Lung microvascular endothelial cell (primary cell): Measurements from ENCODE around the gene KLC4. TPM values are rescaled to one million over a fixed set of nuclear protein-coding genes. Genes with fewer than 3 reads are reported as not detected.
"Not testable (repeated sequence)": the region's sequence is repeated elsewhere in the genome, so short reads cannot be mapped to it uniquely, and the experiment has no call there.

Experiments
- DNase-seq, 2 donors: peaks; one replicate each; pipeline versions ENCODE4 v3.0.0 to v3.0.0-alpha.2; 2010; ENCODE audit warnings: low read depth in 2 of 2
- total RNA-seq: library from RNA; depleted of rRNA; stranded (reverse); fragments of >200 nt; gene quantifications from 2 replicates; pipeline ENCODE4 v1.2.1, GENCODE V29; 2014

The KLC4 gene
- total RNA-seq, 1 donor from 2014 or later: 19.2 TPM

- no peak for DNase-seq
These were observed 32.1 kb downstream of the KLC4 start for GRCh38 chr6:43091436-43091991.

DNA sequence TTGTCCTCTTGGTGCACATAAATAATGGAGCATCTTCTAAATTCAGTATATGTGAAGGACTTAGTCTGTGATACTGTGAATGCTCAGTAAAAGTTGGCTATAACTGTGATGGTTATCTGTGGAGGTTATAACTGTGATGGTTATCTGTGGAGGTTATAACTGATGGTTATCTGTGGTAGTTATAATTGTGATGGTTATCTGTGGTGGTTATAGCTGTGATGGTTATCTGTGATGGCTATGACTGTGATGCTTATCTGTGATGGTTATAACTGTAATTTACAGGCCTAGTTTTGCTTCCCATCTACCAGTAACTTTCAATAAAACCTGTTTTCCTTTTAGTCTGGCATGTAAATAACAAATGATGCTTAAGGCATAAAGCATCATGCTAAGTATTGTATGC is 33.2 kb downstream of the KLC4 start:
- DNase-seq: no peak

- peak in 1 of 2 donors; percentile 12 for DNase-seq
These were observed 34.2 kb downstream of the KLC4 start for GRCh38 chr6:43093436-43094289.

DNA sequence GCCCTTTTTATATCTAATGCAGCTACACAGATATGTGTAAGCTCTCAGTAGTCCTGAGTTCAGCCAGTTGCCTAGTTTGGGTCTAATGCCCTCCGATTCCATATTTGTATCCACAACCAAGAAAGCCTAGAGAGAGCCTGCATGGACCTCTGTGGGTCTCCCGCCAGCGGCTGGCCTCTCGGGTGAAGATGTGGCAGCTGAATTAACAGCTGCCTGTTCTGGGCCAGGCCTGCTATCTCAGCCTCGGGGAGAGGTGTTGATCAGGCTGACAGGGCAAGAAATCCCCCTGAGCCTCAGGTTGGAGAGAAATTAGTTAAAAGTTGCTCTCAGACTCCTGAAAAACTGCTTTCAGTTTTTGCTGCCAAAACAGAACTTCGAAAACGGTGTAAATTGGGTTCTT is 36.5 kb downstream of the KLC4 start:
- no peak for DNase-seq

GRCh38 chr6:43096451-43097097 is 37.1 kb downstream of the KLC4 start:
- peak in 1 of 2 donors; percentile 45 for DNase-seq

GRCh38 chr6:43097098-43097489 is 37.7 kb downstream of the KLC4 start:
- no peak for DNase-seq

DNA sequence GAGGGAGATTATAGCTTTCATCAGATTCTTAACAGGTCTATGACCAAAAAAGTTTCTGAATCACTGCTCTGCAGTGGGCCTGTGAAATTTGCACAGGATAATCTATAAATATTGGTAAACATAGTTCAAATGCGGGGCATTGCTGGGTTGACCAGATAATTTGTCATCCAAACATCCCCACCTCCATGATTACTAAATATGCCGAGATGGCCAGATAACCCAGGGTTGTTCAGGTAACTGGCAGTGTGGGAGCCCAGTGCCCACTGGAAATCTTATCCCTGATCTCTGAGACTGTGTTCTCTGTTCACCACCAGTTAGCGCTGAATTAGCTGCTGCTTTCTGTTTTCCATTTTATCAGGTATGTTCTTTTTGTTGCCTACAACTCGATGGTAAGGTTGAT is 38.1 kb downstream of the KLC4 start:
- DNase-seq: no peak

DNA sequence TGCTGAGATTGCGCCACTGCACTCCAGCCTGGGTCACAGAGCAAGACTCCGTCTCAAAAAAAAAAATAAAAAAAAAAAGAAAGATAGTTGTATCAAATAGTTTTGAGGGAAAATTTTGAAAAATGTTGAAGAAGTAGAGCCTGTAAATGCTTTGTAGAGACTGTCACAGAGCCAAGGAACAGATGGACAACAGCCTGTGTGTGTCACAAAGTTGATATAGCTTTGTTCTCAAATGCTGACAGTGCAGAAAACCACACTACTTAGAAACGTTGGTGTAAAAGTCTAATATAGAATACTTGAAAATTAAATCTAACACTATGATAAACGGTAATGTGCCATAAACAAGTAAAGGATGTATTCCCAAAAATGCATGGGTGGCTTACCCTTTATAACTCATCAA is 42.1 kb downstream of the KLC4 start:
- no peak for DNase-seq

DNA sequence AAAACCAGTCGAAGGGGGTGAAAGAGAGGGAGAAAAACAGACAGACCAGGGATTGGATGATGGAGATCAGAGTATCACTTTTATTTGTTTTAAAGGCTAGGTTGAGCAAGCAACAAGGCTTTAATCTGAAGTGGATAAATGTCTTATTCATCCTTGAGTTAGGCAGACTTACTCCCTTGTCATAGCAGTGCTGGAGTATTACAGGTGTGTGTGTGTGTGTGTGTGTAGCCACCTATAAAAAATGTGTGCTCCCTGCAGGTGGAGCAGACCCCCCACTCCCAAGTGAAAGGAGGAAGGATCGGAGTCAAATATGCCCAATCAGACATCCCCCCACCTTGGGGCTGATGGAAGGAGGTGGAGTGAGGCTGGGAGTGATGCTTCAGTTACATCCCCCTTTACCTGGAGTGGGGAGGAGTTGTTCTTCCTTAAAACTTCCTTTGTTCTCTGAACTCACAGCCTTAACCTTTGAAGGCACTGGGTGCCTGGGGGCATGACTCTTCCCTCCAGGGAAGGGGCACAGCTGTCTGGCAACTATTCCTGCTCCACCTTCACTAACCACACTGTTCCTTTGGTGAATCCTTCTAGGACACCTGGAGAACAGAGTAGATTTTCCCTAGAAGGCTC is 43.9 kb downstream of the KLC4 start:
- DNase-seq: no peak

DNA sequence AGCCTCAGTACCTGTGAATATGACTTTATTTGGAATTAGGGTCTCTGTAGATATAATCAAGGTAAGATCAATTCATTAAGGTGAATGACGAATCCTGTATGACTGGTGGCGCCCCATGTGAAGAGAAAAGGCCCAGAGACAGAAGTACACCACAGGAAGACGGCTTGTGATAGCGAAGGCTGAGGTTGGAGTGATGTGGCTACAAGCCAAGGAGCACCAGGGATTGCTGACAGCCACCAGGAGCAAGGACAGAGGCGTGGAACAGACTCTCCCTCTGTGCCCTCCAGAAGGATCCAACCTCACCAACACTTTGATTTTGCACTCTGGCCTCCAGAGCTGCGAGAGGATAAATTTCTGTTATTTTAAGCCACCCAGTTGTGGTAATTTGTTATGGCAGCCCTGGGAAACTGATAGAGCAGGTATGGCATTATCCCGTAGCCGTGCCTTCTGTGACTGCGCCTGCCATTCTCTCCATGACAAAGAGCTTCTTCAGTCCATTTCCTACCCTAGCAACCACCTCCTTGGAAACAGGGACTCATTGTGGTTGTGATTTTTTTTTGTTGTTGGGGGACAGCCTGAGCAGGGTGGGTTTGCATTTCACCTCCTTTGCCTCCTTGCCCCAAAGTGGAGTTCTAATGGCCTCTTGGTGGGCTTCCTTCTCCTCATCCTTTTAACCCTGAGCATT is 46.2 kb downstream of the KLC4 start:
- no peak for DNase-seq

- DNase-seq: no peak
These were observed 48.1 kb downstream of the KLC4 start for GRCh38 chr6:43107344-43108062.

- no peak for DNase-seq
These were observed 54.2 kb downstream of the KLC4 start for GRCh38 chr6:43113431-43114260.

DNA sequence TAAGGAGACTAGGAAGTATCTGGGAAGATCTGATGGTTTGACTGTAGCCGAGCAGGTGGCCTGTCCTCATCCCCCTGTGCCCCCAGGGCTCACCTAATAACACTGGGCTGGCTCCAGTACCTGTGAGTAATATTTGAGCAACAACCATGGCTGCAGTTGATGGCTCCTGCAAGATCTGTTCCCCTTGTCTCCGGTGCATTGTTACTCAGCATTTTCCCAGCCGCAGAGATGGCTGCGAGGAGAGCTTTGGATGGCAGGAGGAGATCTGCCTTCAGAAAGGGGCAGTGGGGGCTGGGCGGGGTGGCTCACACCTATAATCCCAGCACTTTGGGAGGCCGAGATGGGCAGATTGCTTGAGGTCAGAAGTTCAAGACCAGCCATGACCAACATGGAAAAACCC is 55.9 kb downstream of the KLC4 start:
- DNase-seq: no peak

GRCh38 chr6:43117466-43117865 is 58.0 kb downstream of the KLC4 start:
- not testable (repeated sequence) for DNase-seq

- DNase-seq: no peak
These were observed 60.1 kb downstream of the KLC4 start for GRCh38 chr6:43119482-43119881.

GRCh38 chr6:43120101-43120763 is 60.8 kb downstream of the KLC4 start:
- no peak for DNase-seq

- peak in 1 of 2 donors; percentile 10 for DNase-seq
These were observed 61.8 kb downstream of the KLC4 start for GRCh38 chr6:43120944-43121913.

DNA sequence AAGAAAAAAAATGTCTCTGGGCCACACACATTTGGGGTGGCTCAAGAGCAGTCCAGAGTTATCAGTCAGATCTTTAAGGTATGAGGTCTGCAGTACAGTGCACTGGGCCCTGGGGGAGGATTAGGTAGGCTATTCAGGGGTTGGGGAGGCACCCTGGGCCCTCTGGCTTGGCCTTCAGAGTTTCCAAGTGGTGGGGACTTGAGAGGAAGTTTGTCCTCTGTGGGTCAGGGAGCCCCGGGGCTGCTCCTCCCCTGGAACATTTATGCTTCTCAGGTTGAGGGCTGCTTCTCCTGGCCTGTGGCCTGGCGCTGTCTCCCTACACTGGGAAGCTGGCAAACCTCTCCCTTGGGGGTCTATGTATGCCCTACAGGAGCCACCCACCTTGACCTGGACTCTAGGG is 62.7 kb downstream of the KLC4 start:
- no peak for DNase-seq
